Measurements from ENCODE around the gene C1QL1. TPM values are rescaled to one million over a fixed set of nuclear protein-coding genes. Genes with fewer than 3 reads are reported as not detected.

Gene C1QL1
- total RNA-seq, 1 experiment from 2014 or later = 1.3 TPM

DNA sequence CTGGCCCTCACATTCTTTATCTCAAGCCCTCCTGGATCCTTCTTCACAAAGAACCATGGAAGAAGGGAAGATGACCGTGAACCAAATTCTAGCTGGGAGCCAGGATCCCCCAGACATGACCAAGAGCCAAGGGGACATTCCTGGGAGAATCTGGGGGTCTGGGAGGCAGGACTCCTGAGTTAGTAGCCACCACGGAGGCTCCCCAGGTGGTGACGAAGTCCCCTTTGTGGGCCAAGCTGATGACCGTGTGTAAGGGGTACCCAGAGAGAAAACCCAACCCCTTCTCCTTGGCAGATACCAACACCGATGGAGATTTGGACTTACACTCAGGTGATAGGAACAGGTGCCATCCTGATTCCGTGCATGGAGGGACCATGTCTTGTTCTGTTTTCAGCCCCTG is 46.0 kb downstream of the C1QL1 start:
- H3K27me3 ChIP-seq (ENCODE audit: insufficient read depth, low read depth) = peaks cover 8% of the 10 kb centered on the region; the same call in 1 of the 2 replicates
- no peaks in the 10 kb centered on the region for H3K9me2 ChIP-seq (ENCODE audit: insufficient read depth)
- H4K20me1 ChIP-seq (ENCODE audit: insufficient read depth) = no peaks in the 10 kb centered on the region
- H3F3A ChIP-seq (ENCODE audit: insufficient read depth, low read depth) = peaks cover 16% of the 10 kb centered on the region; the same call in 1 of the 2 replicates
- no peak overlapping the region for H3K4me2 ChIP-seq
- no peak for TF ChIP-seq EZH2 (IDR thresholded peaks at IDR 0.05; ENCODE audit: low read depth)
- TF ChIP-seq, protein P1, sequence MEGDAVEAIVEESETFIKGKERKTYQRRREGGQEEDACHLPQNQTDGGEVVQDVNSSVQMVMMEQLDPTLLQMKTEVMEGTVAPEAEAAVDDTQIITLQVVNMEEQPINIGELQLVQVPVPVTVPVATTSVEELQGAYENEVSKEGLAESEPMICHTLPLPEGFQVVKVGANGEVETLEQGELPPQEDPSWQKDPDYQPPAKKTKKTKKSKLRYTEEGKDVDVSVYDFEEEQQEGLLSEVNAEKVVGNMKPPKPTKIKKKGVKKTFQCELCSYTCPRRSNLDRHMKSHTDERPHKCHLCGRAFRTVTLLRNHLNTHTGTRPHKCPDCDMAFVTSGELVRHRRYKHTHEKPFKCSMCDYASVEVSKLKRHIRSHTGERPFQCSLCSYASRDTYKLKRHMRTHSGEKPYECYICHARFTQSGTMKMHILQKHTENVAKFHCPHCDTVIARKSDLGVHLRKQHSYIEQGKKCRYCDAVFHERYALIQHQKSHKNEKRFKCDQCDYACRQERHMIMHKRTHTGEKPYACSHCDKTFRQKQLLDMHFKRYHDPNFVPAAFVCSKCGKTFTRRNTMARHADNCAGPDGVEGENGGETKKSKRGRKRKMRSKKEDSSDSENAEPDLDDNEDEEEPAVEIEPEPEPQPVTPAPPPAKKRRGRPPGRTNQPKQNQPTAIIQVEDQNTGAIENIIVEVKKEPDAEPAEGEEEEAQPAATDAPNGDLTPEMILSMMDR (conservative IDR thresholded peaks at IDR 0.05) = no peak
- no peak overlapping the region for H3K4me3 ChIP-seq
- no peak overlapping the region for H3K27ac ChIP-seq
- no TSS peak for BruUV-seq (replicated peaks)
- no peaks in the 10 kb centered on the region for H3K4me1 ChIP-seq (replicated peaks; ENCODE audit: insufficient read depth)
- CTCF ChIA-PET = interaction anchor here (0.7 kb wide), 1 partner anchor 79 kb away, joined by 4 read pairs; no protein-coding TSS in a partner anchor
- POLR2A ChIA-PET (ENCODE audit: unreplicated experiment) = no interaction called here
- DNase-seq = no peak
- H2AFZ ChIP-seq = no peak overlapping the region
- intact Hi-C loops (cut with micrococcal nuclease; ENCODE audit: unreplicated experiment) = loop anchor here (5.0 kb wide), 1 partner anchor 210 kb away; the partner anchor contains the start of gene PLCD3
- no peaks in the 10 kb centered on the region for H3K9me3 ChIP-seq (ENCODE audit: insufficient read depth, low read depth)
- H3K36me3 ChIP-seq (ENCODE audit: low read depth) = 0 out of 2 replicates have a peak, but pooled peaks cover 2% of the 10 kb centered on the region
- H3K79me2 ChIP-seq (ENCODE audit: low read depth) = no peaks in the 10 kb centered on the region

DNA sequence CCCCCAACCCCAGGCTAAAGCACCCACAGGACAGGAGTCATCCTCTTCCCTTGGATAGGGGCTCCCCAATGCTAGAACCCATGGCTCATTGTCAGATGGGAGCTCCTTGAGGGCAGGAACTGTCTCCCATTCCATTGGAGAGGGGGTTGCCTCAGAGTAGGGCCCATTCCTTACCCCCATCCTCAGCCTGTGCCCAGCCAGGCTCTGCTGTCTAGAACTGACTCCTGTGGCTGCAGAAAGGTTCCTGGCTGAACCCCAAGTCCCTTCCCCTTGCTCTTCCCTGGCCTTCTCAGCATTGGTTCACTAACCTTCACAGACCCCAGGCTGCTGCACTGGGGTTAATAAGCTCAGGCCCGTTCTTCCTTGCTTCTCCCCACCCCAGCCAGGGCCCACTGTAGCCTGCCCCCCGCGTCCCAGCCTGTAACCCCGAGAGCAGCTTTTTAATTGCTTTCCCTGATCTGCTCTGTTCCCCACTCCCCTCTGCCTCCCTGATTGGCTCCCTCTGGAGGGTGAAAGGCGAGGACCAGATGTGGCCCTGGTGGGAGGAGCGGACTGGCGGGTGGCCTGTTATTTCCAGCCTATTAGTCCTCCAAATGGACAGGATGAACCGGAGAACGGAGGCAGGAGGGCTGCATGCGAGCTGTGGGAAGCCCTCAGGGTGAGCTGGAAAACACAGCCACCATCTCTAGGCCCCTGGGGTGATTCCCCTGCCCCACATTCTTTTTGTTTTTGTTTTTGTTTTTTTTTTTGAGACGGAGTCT is 46.8 kb downstream of the C1QL1 start:
- no peak overlapping the region for H3K4me3 ChIP-seq
- H3F3A ChIP-seq (ENCODE audit: insufficient read depth, low read depth) = peaks cover 16% of the 10 kb centered on the region; the same call in 1 of the 2 replicates
- DNase-seq = no peak
- no peak overlapping the region for H2AFZ ChIP-seq
- CTCF ChIA-PET = interaction anchor here (0.5 to 1.5 kb wide), 4 partner anchors 47 to 214 kb away, joined by 3 to 4 read pairs (median 3); partner anchors contain the start of genes ACBD4 and C1QL1
- TF ChIP-seq, protein P1 (conservative IDR thresholded peaks at IDR 0.05) = no peak
- TF ChIP-seq EZH2 (IDR thresholded peaks at IDR 0.05; ENCODE audit: low read depth) = no peak
- 0 out of 2 replicates have a peak, but pooled peaks cover under 1% of the 10 kb centered on the region for H3K4me1 ChIP-seq (replicated peaks; ENCODE audit: insufficient read depth)
- no peaks in the 10 kb centered on the region for H3K9me3 ChIP-seq (ENCODE audit: insufficient read depth, low read depth)
- H3K9me2 ChIP-seq (ENCODE audit: insufficient read depth) = no peaks in the 10 kb centered on the region
- POLR2A ChIA-PET (ENCODE audit: unreplicated experiment) = no interaction called here
- H3K36me3 ChIP-seq (ENCODE audit: low read depth) = no peaks in the 10 kb centered on the region
- no peaks in the 10 kb centered on the region for H4K20me1 ChIP-seq (ENCODE audit: insufficient read depth)
- intact Hi-C loops (cut with micrococcal nuclease; ENCODE audit: unreplicated experiment) = loop anchor here (5.0 kb wide), 1 partner anchor 211 kb away; the partner anchor contains the start of gene PLCD3
- no peak overlapping the region for H3K27ac ChIP-seq
- H3K27me3 ChIP-seq (ENCODE audit: insufficient read depth, low read depth) = peaks cover 8% of the 10 kb centered on the region; the same call in 1 of the 2 replicates
- H3K79me2 ChIP-seq (ENCODE audit: low read depth) = no peaks in the 10 kb centered on the region
- BruUV-seq (replicated peaks) = no TSS peak
- H3K4me2 ChIP-seq = no peak overlapping the region

DNA sequence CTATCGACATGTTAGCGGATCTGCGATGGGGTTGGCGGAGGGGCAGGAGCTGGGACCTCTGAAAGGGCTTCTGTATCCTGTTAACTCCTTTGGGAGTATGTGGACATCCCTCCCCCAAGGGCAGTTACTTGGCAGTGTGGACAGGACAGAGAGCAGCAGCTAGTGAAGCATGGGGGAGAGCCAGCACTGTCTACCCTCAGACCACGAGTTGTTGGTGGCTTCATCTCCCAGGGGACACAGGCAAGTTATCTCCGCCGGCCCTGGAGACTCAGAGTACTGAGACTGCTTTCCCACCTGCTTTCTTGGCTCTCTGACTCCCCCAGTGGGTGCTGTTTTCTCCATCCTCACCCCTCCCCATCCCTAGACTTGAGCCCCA is 47.5 kb downstream of the C1QL1 start:
- Histone ChIP-seq H2AFZ (no peak overlapping the region), H3K27me3 (ENCODE audit: insufficient read depth, low read depth) (peaks cover 8% of the 10 kb centered on the region; the same call in 1 of the 2 replicates), H4K20me1 (ENCODE audit: insufficient read depth) (no peaks in the 10 kb centered on the region), H3K36me3 (ENCODE audit: low read depth) (no peaks in the 10 kb centered on the region), H3K4me2 (no peak overlapping the region), H3K4me1 (replicated peaks; ENCODE audit: insufficient read depth) (peaks cover 8% of the 10 kb centered on the region), H3F3A (ENCODE audit: insufficient read depth, low read depth) (peaks cover 16% of the 10 kb centered on the region; the same call in 1 of the 2 replicates), H3K9me3 (ENCODE audit: insufficient read depth, low read depth) (no peaks in the 10 kb centered on the region), H3K9me2 (ENCODE audit: insufficient read depth) (no peaks in the 10 kb centered on the region), H3K79me2 (ENCODE audit: low read depth) (no peaks in the 10 kb centered on the region), H3K27ac (no peak overlapping the region), H3K4me3 (no peak overlapping the region)
- intact Hi-C loops (cut with micrococcal nuclease; ENCODE audit: unreplicated experiment) = loop anchor here (1.0 to 5.0 kb wide), 3 partner anchors 102 to 212 kb away; partner anchors contain the start of gene PLCD3
- no peak for TF ChIP-seq EZH2 (IDR thresholded peaks at IDR 0.05; ENCODE audit: low read depth)
- TF ChIP-seq, protein P1 (conservative IDR thresholded peaks at IDR 0.05) = no peak
- ChIA-PET CTCF (interaction anchor here (0.5 to 1.5 kb wide), 5 partner anchors 11 to 215 kb away, joined by 3 to 26 read pairs (median 3); partner anchors contain the start of genes ACBD4 and C1QL1), POLR2A (ENCODE audit: unreplicated experiment) (no interaction called here)
- BruUV-seq (replicated peaks) = no TSS peak
- DNase-seq = no peak

Measured in PC-9 (cell line).